ENCODE results near the gene SLC19A1.

Gene SLC19A1

GRCh38 chr21:45470087-45470515, 72.1 kb downstream of the SLC19A1 start:
- H3K27ac ChIP-seq, result no peak overlapping the region
- TF ChIP-seq ZFX (IDR thresholded peaks at IDR 0.05), result no peak
- TF ChIP-seq CTCF (conservative IDR thresholded peaks at IDR 0.05), result no peak

- TF ChIP-seq ZFX (IDR thresholded peaks at IDR 0.05), result no peak
- TF ChIP-seq CTCF (conservative IDR thresholded peaks at IDR 0.05), result no peak
- H3K27ac ChIP-seq, result no peak overlapping the region
Measured at GRCh38 chr21:45469273-45470086, 72.8 kb downstream of the SLC19A1 start.

GRCh38 chr21:45468971-45469272, 73.3 kb downstream of the SLC19A1 start:
- TF ChIP-seq ZFX (IDR thresholded peaks at IDR 0.05), result no peak
- TF ChIP-seq CTCF (conservative IDR thresholded peaks at IDR 0.05), result no peak
- no peak overlapping the region for H3K27ac ChIP-seq

GRCh38 chr21:45468051-45468970, 73.9 kb downstream of the SLC19A1 start:
- no peak overlapping the region for H3K27ac ChIP-seq
- no peak for TF ChIP-seq ZFX (IDR thresholded peaks at IDR 0.05)
- no peak for TF ChIP-seq CTCF (conservative IDR thresholded peaks at IDR 0.05)

GRCh38 chr21:45467221-45467779, 74.9 kb downstream of the SLC19A1 start:
- no peak overlapping the region for H3K27ac ChIP-seq
- TF ChIP-seq CTCF (conservative IDR thresholded peaks at IDR 0.05), result no peak

- H3K27ac ChIP-seq, result no peak overlapping the region
- no peak for TF ChIP-seq ZFX (IDR thresholded peaks at IDR 0.05)
- no peak for TF ChIP-seq CTCF (conservative IDR thresholded peaks at IDR 0.05)
Measured at GRCh38 chr21:45466330-45467220, 75.7 kb downstream of the SLC19A1 start.

All from C4-2B (cell line).